HCT116 (cell line): ENCODE measurements around the gene TMSB4X. TPM values are rescaled to one million over a fixed set of nuclear protein-coding genes. Genes with fewer than 3 reads are reported as not detected.
A peak's percentile ranks its signal among the peaks of the same experiment; 100 is the strongest.

Experiments used
- ATAC-seq: fragments of 200-7000 bp; cut with Tn5 transposase; 2 replicates; pipeline ENCODE4 v1.9.1; 2020; ENCODE audit warnings: mild to moderate bottlenecking, moderate library complexity
- BruUV-seq: library from RNA; stranded (reverse); fragments of 400-500 nt; replicated peaks from 2 replicates; lab custom pipeline; 2021; lab: Mats Ljungman, UMichigan
- CTCF ChIA-PET: fragments of 300-600 bp; sonication (Branson Sonifier 250); formaldehyde crosslinking; loops from one replicate; lab custom pipeline; 2021; ENCODE audit warnings: antibody characterized with exemption; lab: Charles Lee
- POLR2A ChIA-PET: fragments of 300-600, 350-600 bp; sonication (Branson Sonifier 250); formaldehyde crosslinking; loops from one replicate; lab custom pipeline; 2021; ENCODE audit warnings: antibody characterized with exemption; lab: Charles Lee
- RAD21 ChIA-PET, 2 experiments: fragments of 300-600 bp; sonication (Branson Sonifier 250); formaldehyde crosslinking; loops; one replicate each; lab custom pipeline; 2023; ENCODE audit warnings: low total read pairs in 2 of 2; ENCODE audit not compliant: uncharacterized antibody in 2 of 2, unreplicated experiment in 2 of 2, low non-redundant PET in 1 of 2; lab: Charles Lee
- DNase-seq: peaks from one replicate; pipeline ENCODE4 v3.0.0-alpha.2; 2010; ENCODE audit warnings: low read depth, low spot score
- H2AFZ ChIP-seq: fragments of 200-600 bp; shearing (Covaris generic), sonication (generic); 2 replicates; pipeline ENCODE4 v1.6.1; 2017; ENCODE audit warnings: low read depth, mixed run types, mixed read lengths, antibody characterized with exemption, low read length; ENCODE audit not compliant: poor library complexity, severe bottlenecking
- H3K27ac ChIP-seq: 2 replicates; pipeline ENCODE4 v1.5.1; 2012; ENCODE audit warnings: low read depth, low read length
- H3K27me3 ChIP-seq: fragments of 200-600 bp; sonication (generic); 2 replicates; pipeline ENCODE4 v1.6.1; 2016; ENCODE audit warnings: mixed run types, low read length, mixed read lengths; ENCODE audit not compliant: insufficient read depth
- H3K36me3 ChIP-seq, 2 experiments: fragments of 200-500 bp in 1 of 2; fragments of 200-600 bp in 1 of 2; sonication (Bioruptor generic) in 1 of 2; sonication (generic) in 1 of 2; 2 replicates each; pipeline versions ENCODE4 v1.5.1 to v1.6.1; 2014 to 2016; ENCODE audit warnings: low read length in 2 of 2, inconsistent platforms in 1 of 2, mixed read lengths in 1 of 2, mixed run types in 1 of 2; ENCODE audit not compliant: insufficient read depth in 2 of 2, control insufficient read depth in 1 of 2
- H3K4me1 ChIP-seq, 2 experiments: fragments of 200-600 bp in 1 of 2; sonication (generic) in 1 of 2; 2 replicates each; pipeline versions ENCODE4 v1.5.1 to v1.6.1; 2012 to 2017; ENCODE audit warnings: low read length in 2 of 2, inconsistent platforms in 1 of 2, mild to moderate bottlenecking in 1 of 2, mixed read lengths in 1 of 2, mixed run types in 1 of 2, moderate library complexity in 1 of 2; ENCODE audit not compliant: insufficient read depth in 2 of 2, control insufficient read depth in 1 of 2
- H3K4me2 ChIP-seq: fragments of 200-600 bp; sonication (generic); 2 replicates; pipeline ENCODE4 v1.6.1; 2017; ENCODE audit warnings: mixed run types, low read length, mixed read lengths
- H3K4me3 ChIP-seq, 2 experiments: fragments of 200-600 bp in 1 of 2; sonication (generic) in 1 of 2; replicated peaks in 1 of 2; 2 replicates each; pipeline ENCODE4 v1.5.1; 2011 to 2016; ENCODE audit warnings: low read length in 2 of 2, control low read depth in 1 of 2, low read depth in 1 of 2, mild to moderate bottlenecking in 1 of 2, mixed read lengths in 1 of 2, mixed run types in 1 of 2
- H3K79me2 ChIP-seq: fragments of 200-600 bp; sonication (generic); 2 replicates; pipeline ENCODE4 v1.6.1; 2017; ENCODE audit warnings: mild to moderate bottlenecking, mixed run types, low read length, moderate library complexity, mixed read lengths; ENCODE audit not compliant: insufficient read depth
- H3K9ac ChIP-seq: fragments of 200-600 bp; sonication (generic); 2 replicates; pipeline ENCODE4 v1.6.1; 2016; ENCODE audit warnings: low read length, mixed read lengths
- H3K9me2 ChIP-seq: fragments of 200-600 bp; sonication (generic), shearing (Covaris generic); 2 replicates; pipeline ENCODE4 v1.6.1; 2017; ENCODE audit warnings: mixed run types, mild to moderate bottlenecking, moderate library complexity; ENCODE audit not compliant: insufficient read depth
- H3K9me3 ChIP-seq, 2 experiments: fragments of 200-500 bp in 1 of 2; fragments of 200-600 bp in 1 of 2; sonication (Bioruptor generic) in 1 of 2; sonication (generic) in 1 of 2; 2 replicates each; pipeline ENCODE4 v1.6.1; 2014 to 2017; ENCODE audit warnings: low read length in 2 of 2, mixed read lengths in 2 of 2, inconsistent platforms in 1 of 2, low read depth in 1 of 2, mild to moderate bottlenecking in 1 of 2, mixed run types in 1 of 2, moderate library complexity in 1 of 2; ENCODE audit not compliant: control insufficient read depth in 1 of 2, insufficient read depth in 1 of 2
- H4K20me1 ChIP-seq: fragments of 200-600 bp; sonication (generic), shearing (Covaris generic); 2 replicates; pipeline ENCODE4 v1.6.1; 2017; ENCODE audit warnings: mixed run types, mild to moderate bottlenecking, moderate library complexity; ENCODE audit not compliant: insufficient read depth
- CBX3 ChIP-seq: IDR thresholded peaks from 2 replicates; pipeline ENCODE4 v1.6.1; 2012; ENCODE audit warnings: low read depth
- CEBPB ChIP-seq: IDR thresholded peaks from 2 replicates; pipeline ENCODE4 v1.6.1; 2012; ENCODE audit warnings: low read depth
- CTCF ChIP-seq, 3 experiments: fragments of 200-600 bp in 1 of 3; sonication (generic) in 1 of 3; IDR thresholded peaks in 2 of 3; conservative IDR thresholded peaks in 1 of 3; 2 replicates each; pipeline ENCODE4 v1.5.1; 2012 to 2017; ENCODE audit warnings: low read depth in 2 of 3, low read length in 2 of 3, antibody characterized with exemption in 1 of 3, borderline replicate concordance in 1 of 3, control low read depth in 1 of 3, mild to moderate bottlenecking in 1 of 3, mixed read lengths in 1 of 3, mixed run types in 1 of 3, moderate library complexity in 1 of 3; ENCODE audit not compliant: insufficient read depth in 1 of 3
- ELF1 ChIP-seq: IDR thresholded peaks from 2 replicates; pipeline ENCODE4 v1.6.1; 2012; ENCODE audit warnings: low read depth, borderline replicate concordance
- FOSL1 ChIP-seq: IDR thresholded peaks from 2 replicates; pipeline ENCODE4 v1.6.1; 2012; ENCODE audit warnings: low read depth
- RAD21 ChIP-seq: IDR thresholded peaks from 2 replicates; pipeline ENCODE4 v1.6.1; 2012; ENCODE audit warnings: low read depth, mild to moderate bottlenecking
- SIN3A ChIP-seq: IDR thresholded peaks from 2 replicates; pipeline ENCODE4 v1.6.1; 2012; ENCODE audit warnings: low read depth
- SP1 ChIP-seq: IDR thresholded peaks from 2 replicates; pipeline ENCODE4 v1.6.1; 2012; ENCODE audit warnings: low read depth
- intact Hi-C: fragments of 100-400 bp; cut with micrococcal nuclease; formaldehyde crosslinking; loops from 2 replicates; pipeline ENCODE4 v1.10.0; 2022
- total RNA-seq: library from RNA; stranded (reverse); gene quantifications from one replicate; pipeline ENCODE4 v1.2.1, GENCODE V29; 2021; ENCODE audit not compliant: unreplicated experiment
- TF ChIP-seq, protein P1 (sequence below): IDR thresholded peaks from 2 replicates; pipeline ENCODE4 v1.6.1; 2011; ENCODE audit warnings: mild to moderate bottlenecking, low read length, moderate library complexity; ENCODE audit not compliant: insufficient replicate concordance; ENCODE audit errors: extremely low read depth

Gene TMSB4X
- total RNA-seq, 1 experiment from 2014 or later, result 407 TPM

- TF ChIP-seq, protein P1, sequence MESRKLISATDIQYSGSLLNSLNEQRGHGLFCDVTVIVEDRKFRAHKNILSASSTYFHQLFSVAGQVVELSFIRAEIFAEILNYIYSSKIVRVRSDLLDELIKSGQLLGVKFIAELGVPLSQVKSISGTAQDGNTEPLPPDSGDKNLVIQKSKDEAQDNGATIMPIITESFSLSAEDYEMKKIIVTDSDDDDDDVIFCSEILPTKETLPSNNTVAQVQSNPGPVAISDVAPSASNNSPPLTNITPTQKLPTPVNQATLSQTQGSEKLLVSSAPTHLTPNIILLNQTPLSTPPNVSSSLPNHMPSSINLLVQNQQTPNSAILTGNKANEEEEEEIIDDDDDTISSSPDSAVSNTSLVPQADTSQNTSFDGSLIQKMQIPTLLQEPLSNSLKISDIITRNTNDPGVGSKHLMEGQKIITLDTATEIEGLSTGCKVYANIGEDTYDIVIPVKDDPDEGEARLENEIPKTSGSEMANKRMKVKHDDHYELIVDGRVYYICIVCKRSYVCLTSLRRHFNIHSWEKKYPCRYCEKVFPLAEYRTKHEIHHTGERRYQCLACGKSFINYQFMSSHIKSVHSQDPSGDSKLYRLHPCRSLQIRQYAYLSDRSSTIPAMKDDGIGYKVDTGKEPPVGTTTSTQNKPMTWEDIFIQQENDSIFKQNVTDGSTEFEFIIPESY, result no peak
- TF ChIP-seq RAD21 (peak; percentile 87), CEBPB (no peak), FOSL1 (peak; percentile 20; the same call in 1 of the 2 replicates), SIN3A (no peak), CBX3 (peak; percentile 44; the same call in 1 of the 2 replicates), CTCF (IDR thresholded peaks at IDR 0.05 in 2 of 3, conservative IDR thresholded peaks at IDR 0.05 in 1 of 3; ENCODE audit: borderline replicate concordance in 1 of 3, insufficient read depth in 1 of 3, low read depth in 2 of 3, low read length in 2 of 3) (peak; percentile 90 to 99 (median 94)), ELF1 (no peak), SP1 (0 out of 2 replicates have a peak, but pooled peaks have one; percentile 32)
- TF ChIP-seq, all 23 proteins: peak for 5
- no peak overlapping the region for H3K4me3 ChIP-seq
- no peaks in the 10 kb centered on the region for H4K20me1 ChIP-seq
- peak overlapping the region; percentile 56 for H2AFZ ChIP-seq
- ChIA-PET CTCF (interaction anchor here (0.7 to 2.4 kb wide), 13 partner anchors 9 to 699 kb away, joined by 3 to 42 read pairs (median 7); no protein-coding TSS in a partner anchor), POLR2A (interaction anchor here (1.0 to 1.5 kb wide), 3 partner anchors 9 to 541 kb away, joined by 3 to 7 read pairs (median 4); partner anchors contain the start of gene TMSB4X), RAD21 (interaction anchor here (0.6 to 1.5 kb wide), 3 partner anchors 538 to 541 kb away, joined by 3 to 9 read pairs (median 8); no protein-coding TSS in a partner anchor)
- no peaks in the 10 kb centered on the region for H3K9me3 ChIP-seq
- DNase-seq (peak; percentile 60), ATAC-seq (peak; percentile 78)
- no peaks in the 10 kb centered on the region for H3K27me3 ChIP-seq
- BruUV-seq, result TSS peak; percentile 64
- peak overlapping the region; percentile 37 for H3K27ac ChIP-seq
- intact Hi-C loops, result loop anchor here (1.0 to 10.0 kb wide), 2 partner anchors 541 to 698 kb away; no protein-coding TSS in a partner anchor
- no peak overlapping the region for H3K9ac ChIP-seq
- H3K9me2 ChIP-seq, result no peaks in the 10 kb centered on the region
- no peaks in the 10 kb centered on the region for H3K36me3 ChIP-seq
- H3K4me1 ChIP-seq, result peaks cover 9 to 11% of the 10 kb centered on the region in 2 experiments; a peak in 3 of 4 replicates
- H3K79me2 ChIP-seq, result no peaks in the 10 kb centered on the region
- H3K4me2 ChIP-seq, result peak overlapping the region; percentile 30
Observed at GRCh38 chrX:12946838-12947544, 27.9 kb upstream of the TMSB4X start.
